A549 (cell line): ENCODE results near the gene HOXB1.

ENCODE experiments used
- CHD2 ChIP-seq: fragments of 150-350 bp; IDR thresholded peaks from 2 replicates; pipeline ENCODE4 v1.6.1; 2014; ENCODE audit warnings: low read length; ENCODE audit not compliant: partially characterized antibody
- ESRRA ChIP-seq: fragments of 150-350 bp; IDR thresholded peaks from 2 replicates; pipeline ENCODE4 v1.6.1; 2014; ENCODE audit warnings: mild to moderate bottlenecking, low read length, borderline replicate concordance
- GATA3 ChIP-seq: IDR thresholded peaks from 2 replicates; pipeline ENCODE4 v1.6.1; 2012; ENCODE audit warnings: borderline replicate concordance
- JUNB ChIP-seq: fragments of >200 bp; sonication (Bioruptor Twin); formaldehyde crosslinking; IDR thresholded peaks from 2 replicates; pipeline ENCODE4 v1.6.1; 2016
- KDM5A ChIP-seq: fragments of 200-600 bp; sonication (generic); IDR thresholded peaks from 2 replicates; pipeline ENCODE4 v1.6.1; 2016; ENCODE audit warnings: antibody characterized with exemption, mild to moderate bottlenecking
- MAZ ChIP-seq: fragments of 150-350 bp; IDR thresholded peaks from 2 replicates; pipeline ENCODE4 v1.6.1; 2014; ENCODE audit warnings: antibody characterized with exemption, low read depth, low read length, borderline replicate concordance
- POLR2A ChIP-seq: IDR thresholded peaks from 2 replicates; pipeline ENCODE4 v1.6.1; 2012; ENCODE audit warnings: mild to moderate bottlenecking, low read length
- RAD21 ChIP-seq, 2 experiments: fragments of >200 bp in 1 of 2; sonication (Bioruptor Twin) in 1 of 2; formaldehyde crosslinking in 1 of 2; IDR thresholded peaks in 1 of 2; conservative IDR thresholded peaks in 1 of 2; 2 replicates in 1 of 2; 3 replicates in 1 of 2; pipeline ENCODE4 v1.6.1; 2012 to 2018; ENCODE audit warnings: inconsistent platforms in 1 of 2
- RFX5 ChIP-seq: fragments of 450-650 bp; IDR thresholded peaks from 2 replicates; pipeline ENCODE4 v1.7.1; 2014; ENCODE audit warnings: antibody characterized with exemption, mild to moderate bottlenecking, moderate library complexity
- SMC3 ChIP-seq: fragments of >200 bp; sonication (Bioruptor Twin); formaldehyde crosslinking; IDR thresholded peaks from 3 replicates; pipeline ENCODE4 v1.6.1; 2018; ENCODE audit warnings: inconsistent platforms
- TF ChIP-seq, protein P1 (sequence below): fragments of 200-600 bp; sonication (generic); IDR thresholded peaks from 2 replicates; pipeline ENCODE4 v1.6.1; 2016; ENCODE audit warnings: antibody characterized with exemption, mild to moderate bottlenecking, moderate library complexity
- TF ChIP-seq, protein P2 (sequence below): fragments of >200 bp; sonication (Bioruptor Twin); formaldehyde crosslinking; IDR thresholded peaks from 3 replicates; pipeline ENCODE4 v1.5.1; 2016
- TF ChIP-seq, protein P3 (sequence below): IDR thresholded peaks from 2 replicates; pipeline ENCODE4 v1.6.1; 2012

DNA sequence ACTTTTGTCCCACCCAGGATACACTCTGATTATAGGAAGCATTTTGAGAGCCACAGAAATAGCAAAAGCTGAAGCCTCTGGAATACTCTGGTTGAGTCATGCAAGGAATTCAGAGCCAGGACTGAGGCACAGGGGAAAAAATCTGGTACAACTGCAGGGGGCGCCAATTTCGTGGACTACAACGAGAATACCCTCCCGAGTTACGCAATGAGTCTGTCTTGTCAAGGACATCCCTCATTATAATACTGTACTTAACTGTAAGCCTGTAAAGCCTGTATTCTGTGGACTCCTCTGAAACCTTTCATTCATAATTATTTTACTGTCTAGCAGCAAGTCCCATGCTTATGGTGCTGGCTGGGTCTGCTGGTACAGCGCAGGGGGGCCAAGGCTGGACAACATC lies 7.8 kb downstream of the HOXB1 start:
- no peak for TF ChIP-seq SMC3
- no peak for TF ChIP-seq RFX5
- TF ChIP-seq, protein P1, sequence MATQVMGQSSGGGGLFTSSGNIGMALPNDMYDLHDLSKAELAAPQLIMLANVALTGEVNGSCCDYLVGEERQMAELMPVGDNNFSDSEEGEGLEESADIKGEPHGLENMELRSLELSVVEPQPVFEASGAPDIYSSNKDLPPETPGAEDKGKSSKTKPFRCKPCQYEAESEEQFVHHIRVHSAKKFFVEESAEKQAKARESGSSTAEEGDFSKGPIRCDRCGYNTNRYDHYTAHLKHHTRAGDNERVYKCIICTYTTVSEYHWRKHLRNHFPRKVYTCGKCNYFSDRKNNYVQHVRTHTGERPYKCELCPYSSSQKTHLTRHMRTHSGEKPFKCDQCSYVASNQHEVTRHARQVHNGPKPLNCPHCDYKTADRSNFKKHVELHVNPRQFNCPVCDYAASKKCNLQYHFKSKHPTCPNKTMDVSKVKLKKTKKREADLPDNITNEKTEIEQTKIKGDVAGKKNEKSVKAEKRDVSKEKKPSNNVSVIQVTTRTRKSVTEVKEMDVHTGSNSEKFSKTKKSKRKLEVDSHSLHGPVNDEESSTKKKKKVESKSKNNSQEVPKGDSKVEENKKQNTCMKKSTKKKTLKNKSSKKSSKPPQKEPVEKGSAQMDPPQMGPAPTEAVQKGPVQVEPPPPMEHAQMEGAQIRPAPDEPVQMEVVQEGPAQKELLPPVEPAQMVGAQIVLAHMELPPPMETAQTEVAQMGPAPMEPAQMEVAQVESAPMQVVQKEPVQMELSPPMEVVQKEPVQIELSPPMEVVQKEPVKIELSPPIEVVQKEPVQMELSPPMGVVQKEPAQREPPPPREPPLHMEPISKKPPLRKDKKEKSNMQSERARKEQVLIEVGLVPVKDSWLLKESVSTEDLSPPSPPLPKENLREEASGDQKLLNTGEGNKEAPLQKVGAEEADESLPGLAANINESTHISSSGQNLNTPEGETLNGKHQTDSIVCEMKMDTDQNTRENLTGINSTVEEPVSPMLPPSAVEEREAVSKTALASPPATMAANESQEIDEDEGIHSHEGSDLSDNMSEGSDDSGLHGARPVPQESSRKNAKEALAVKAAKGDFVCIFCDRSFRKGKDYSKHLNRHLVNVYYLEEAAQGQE: no peak
- no peak for TF ChIP-seq RAD21 (conservative IDR thresholded peaks at IDR 0.05 in 1 of 2, IDR thresholded peaks at IDR 0.05 in 1 of 2)
- no peak for TF ChIP-seq CHD2
- TF ChIP-seq ESRRA: no peak
- TF ChIP-seq, protein P2, sequence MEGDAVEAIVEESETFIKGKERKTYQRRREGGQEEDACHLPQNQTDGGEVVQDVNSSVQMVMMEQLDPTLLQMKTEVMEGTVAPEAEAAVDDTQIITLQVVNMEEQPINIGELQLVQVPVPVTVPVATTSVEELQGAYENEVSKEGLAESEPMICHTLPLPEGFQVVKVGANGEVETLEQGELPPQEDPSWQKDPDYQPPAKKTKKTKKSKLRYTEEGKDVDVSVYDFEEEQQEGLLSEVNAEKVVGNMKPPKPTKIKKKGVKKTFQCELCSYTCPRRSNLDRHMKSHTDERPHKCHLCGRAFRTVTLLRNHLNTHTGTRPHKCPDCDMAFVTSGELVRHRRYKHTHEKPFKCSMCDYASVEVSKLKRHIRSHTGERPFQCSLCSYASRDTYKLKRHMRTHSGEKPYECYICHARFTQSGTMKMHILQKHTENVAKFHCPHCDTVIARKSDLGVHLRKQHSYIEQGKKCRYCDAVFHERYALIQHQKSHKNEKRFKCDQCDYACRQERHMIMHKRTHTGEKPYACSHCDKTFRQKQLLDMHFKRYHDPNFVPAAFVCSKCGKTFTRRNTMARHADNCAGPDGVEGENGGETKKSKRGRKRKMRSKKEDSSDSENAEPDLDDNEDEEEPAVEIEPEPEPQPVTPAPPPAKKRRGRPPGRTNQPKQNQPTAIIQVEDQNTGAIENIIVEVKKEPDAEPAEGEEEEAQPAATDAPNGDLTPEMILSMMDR: peak; percentile 39
- no peak for TF ChIP-seq KDM5A
- no peak for TF ChIP-seq POLR2A
- TF ChIP-seq GATA3: no peak
- TF ChIP-seq JUNB: no peak
- no peak for TF ChIP-seq MAZ
- TF ChIP-seq, protein P3, sequence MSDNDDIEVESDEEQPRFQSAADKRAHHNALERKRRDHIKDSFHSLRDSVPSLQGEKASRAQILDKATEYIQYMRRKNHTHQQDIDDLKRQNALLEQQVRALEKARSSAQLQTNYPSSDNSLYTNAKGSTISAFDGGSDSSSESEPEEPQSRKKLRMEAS: no peak
